ENCODE data around the gene CHRM4.
"Not testable (repeated sequence)": the region's sequence is repeated elsewhere in the genome, so short reads cannot be mapped to it uniquely, and the experiment has no call there.

CHRM4 gene

GRCh38 chr11:46381048-46381818, 10.3 kb downstream of the CHRM4 start, which contains the start of gene MDK:
MDK (plus strand) TSS chr11:46381669; CDS start chr11:46382058, 389 bp downstream.
- TF ChIP-seq, protein P1, sequence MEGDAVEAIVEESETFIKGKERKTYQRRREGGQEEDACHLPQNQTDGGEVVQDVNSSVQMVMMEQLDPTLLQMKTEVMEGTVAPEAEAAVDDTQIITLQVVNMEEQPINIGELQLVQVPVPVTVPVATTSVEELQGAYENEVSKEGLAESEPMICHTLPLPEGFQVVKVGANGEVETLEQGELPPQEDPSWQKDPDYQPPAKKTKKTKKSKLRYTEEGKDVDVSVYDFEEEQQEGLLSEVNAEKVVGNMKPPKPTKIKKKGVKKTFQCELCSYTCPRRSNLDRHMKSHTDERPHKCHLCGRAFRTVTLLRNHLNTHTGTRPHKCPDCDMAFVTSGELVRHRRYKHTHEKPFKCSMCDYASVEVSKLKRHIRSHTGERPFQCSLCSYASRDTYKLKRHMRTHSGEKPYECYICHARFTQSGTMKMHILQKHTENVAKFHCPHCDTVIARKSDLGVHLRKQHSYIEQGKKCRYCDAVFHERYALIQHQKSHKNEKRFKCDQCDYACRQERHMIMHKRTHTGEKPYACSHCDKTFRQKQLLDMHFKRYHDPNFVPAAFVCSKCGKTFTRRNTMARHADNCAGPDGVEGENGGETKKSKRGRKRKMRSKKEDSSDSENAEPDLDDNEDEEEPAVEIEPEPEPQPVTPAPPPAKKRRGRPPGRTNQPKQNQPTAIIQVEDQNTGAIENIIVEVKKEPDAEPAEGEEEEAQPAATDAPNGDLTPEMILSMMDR (IDR thresholded peaks at IDR 0.05; ENCODE audit: borderline replicate concordance, insufficient read depth, low read depth, low read length): no peak
- peak within 1 kb of the TSS; percentile 54 for H3K4me3 ChIP-seq (ENCODE audit: low read depth, low read length)

DNA sequence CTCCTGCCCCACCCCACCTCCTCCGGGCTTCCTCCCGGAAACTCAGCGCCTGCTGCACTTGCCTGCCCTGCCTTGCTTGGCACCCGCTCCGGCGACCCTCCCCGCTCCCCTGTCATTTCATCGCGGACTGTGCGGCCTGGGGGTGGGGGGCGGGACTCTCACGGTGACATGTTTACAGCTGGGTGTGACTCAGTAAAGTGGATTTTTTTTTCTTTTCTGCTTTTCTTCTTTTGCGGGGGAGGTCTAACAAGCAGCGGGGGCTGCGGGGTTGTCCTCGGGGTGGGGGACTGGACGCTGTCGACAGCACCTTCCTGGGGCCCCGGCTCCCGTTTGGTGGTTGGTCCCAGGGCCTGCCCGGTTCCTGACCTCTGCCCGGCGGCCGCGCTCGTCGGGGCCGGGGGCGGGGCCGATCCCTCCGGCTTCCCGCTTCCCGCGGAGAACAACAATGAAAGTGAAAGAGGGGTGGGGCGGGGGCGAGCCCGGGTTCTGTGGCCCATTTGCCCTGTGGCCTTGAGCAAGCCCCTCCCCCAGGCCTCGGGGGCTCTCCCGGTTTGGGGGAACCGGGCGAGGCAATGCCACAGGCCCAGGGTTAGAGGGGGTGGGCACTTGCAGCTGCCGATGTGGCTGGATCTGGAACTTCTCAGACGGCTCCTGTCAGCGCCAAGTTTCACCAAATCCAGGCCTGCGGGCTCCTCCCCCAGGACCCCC, 11.1 kb downstream of the CHRM4 start:
- TF ChIP-seq, protein P1 (IDR thresholded peaks at IDR 0.05; ENCODE audit: borderline replicate concordance, insufficient read depth, low read depth, low read length): no peak
- peak overlapping the region; percentile 54 for H3K4me3 ChIP-seq (ENCODE audit: low read depth, low read length)

- not testable (repeated sequence) for H3K4me3 ChIP-seq (ENCODE audit: low read depth, low read length)
These were observed 11.9 kb downstream of the CHRM4 start for GRCh38 chr11:46379482-46380293.

DNA sequence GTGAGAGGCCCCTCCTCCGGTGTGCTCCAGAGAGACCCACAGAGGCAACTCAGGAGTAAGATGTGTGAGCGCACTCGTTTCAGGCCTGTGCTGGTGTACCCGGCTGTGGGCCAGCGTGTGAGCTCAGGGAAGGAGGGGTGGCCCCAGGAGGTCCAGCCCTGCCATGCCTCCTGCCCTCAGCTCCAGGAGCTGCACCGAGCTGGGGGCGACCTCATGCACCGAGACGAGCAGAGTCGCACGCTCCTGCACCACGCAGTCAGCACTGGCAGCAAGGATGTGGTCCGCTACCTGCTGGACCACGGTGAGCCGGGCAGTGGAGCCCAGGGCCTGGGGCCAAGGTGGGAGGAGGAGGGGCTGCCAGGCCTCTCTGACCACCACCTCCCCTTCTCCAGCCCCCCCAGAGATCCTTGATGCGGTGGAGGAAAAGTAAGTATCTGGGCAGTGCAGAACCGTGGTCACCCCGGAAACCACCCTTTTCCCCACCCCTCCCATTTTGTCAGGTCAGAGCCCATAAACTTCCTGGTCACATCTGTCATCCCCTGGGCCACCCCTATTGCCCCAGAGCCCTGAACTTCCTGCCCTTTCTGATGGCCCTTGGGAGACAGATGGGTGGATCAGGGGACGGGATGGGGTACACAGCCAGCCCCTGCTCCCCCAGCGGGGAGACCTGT, 12.6 kb downstream of the CHRM4 start:
- no peak overlapping the region for H3K4me3 ChIP-seq (ENCODE audit: low read depth, low read length)
- TF ChIP-seq, protein P1 (IDR thresholded peaks at IDR 0.05; ENCODE audit: borderline replicate concordance, insufficient read depth, low read depth, low read length): no peak

GRCh38 chr11:46378296-46378695, 13.3 kb downstream of the CHRM4 start:
- TF ChIP-seq, protein P1 (IDR thresholded peaks at IDR 0.05; ENCODE audit: borderline replicate concordance, insufficient read depth, low read depth, low read length): no peak
- H3K4me3 ChIP-seq (ENCODE audit: low read depth, low read length): no peak overlapping the region

DNA sequence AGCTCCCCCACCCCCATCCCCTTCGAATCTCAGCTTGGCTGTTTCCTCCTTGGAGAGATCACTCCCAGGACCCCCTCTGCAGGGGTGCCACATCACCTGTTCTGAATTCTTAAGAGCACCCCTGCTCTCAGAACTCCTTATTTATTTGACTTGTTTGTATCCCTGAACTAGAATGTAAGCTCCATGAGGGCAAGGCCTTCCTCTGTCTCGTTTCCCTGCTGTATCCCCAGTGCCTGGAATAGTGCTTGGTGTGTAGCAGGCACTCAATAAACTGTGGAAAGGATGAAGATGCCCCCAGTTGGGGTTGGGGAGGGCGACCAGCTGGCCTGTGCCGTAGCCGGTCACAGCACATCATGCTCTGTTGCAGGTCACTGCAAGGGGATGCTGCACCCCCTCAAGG, 13.7 kb downstream of the CHRM4 start:
- no peak overlapping the region for H3K4me3 ChIP-seq (ENCODE audit: low read depth, low read length)
- TF ChIP-seq, protein P1 (IDR thresholded peaks at IDR 0.05; ENCODE audit: borderline replicate concordance, insufficient read depth, low read depth, low read length): no peak

DNA sequence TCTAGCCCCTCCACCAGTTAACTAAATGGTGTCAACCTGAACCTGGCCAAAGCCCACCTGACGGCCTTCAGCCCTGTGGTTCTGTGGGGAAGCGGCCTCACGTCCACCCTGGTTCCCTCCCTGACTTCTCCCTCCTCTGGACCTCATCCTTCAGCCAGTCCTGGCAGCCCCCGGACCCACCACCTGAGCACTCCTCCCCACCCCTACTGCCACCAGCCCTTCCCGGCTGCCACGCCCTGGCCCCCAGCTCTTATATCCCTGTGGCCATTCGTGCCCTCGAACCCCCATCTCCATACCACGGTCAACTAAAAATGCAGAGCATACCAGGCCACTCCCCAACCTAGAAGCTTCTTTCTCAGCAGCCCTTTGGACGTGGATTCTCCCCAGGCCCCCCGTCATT, 14.3 kb downstream of the CHRM4 start:
- TF ChIP-seq, protein P1 (IDR thresholded peaks at IDR 0.05; ENCODE audit: borderline replicate concordance, insufficient read depth, low read depth, low read length): no peak
- H3K4me3 ChIP-seq (ENCODE audit: low read depth, low read length): no peak overlapping the region

All from GM12875 (cell line).